Activated T-cell treated with anti-CD3 and anti-CD28 coated beads for 1 hour (primary cell): ENCODE results near the gene SLC25A25.
"Not testable (repeated sequence)": the region's sequence is repeated elsewhere in the genome, so short reads cannot be mapped to it uniquely, and the experiment has no call there.

Experiments
- DNase-seq: peaks from one replicate; pipeline ENCODE4 v3.0.0-alpha.2; 2020; ENCODE audit warnings: low read depth

The SLC25A25 gene

GRCh38 chr9:128051932-128052709 lies 15.9 kb upstream of the SLC25A25 start:
- DNase-seq: no peak

- DNase-seq: no peak
These were observed 14.5 kb upstream of the SLC25A25 start for GRCh38 chr9:128053560-128053959.

- DNase-seq: no peak
These were observed 13.9 kb upstream of the SLC25A25 start for GRCh38 chr9:128054087-128054486.

- no peak for DNase-seq
These were observed 12.5 kb upstream of the SLC25A25 start for GRCh38 chr9:128055344-128056040.

GRCh38 chr9:128056086-128056485 lies 11.9 kb upstream of the SLC25A25 start:
- DNase-seq: no peak

GRCh38 chr9:128056887-128057723 lies 10.9 kb upstream of the SLC25A25 start:
- DNase-seq: no peak

- no peak for DNase-seq
These were observed 10.2 kb upstream of the SLC25A25 start for GRCh38 chr9:128057724-128058409.

- DNase-seq: no peak
These were observed 8.6 kb upstream of the SLC25A25 start for GRCh38 chr9:128059365-128059983.

- DNase-seq: no peak
These were observed 6.6 kb upstream of the SLC25A25 start for GRCh38 chr9:128061275-128061960.

GRCh38 chr9:128062279-128062678 lies 5.8 kb upstream of the SLC25A25 start:
- DNase-seq: no peak

- no peak for DNase-seq
These were observed 4.9 kb upstream of the SLC25A25 start for GRCh38 chr9:128062846-128063831.

- DNase-seq: no peak
These were observed 1.9 kb upstream of the SLC25A25 start for GRCh38 chr9:128065907-128066712.

- DNase-seq: peak; percentile 88
These were observed 1.1 kb upstream of the SLC25A25 start, which contains the start of gene NAIF1 for GRCh38 chr9:128066713-128067644. TSS of gene NAIF1 (minus strand) at chr9:128067320. CDS start at chr9:128067101, 219 bp downstream.

GRCh38 chr9:128068386-128069205 lies 564 bp downstream of the SLC25A25 start:
- DNase-seq: peak; percentile 24

GRCh38 chr9:128070874-128071273 lies 2.8 kb downstream of the SLC25A25 start:
- DNase-seq: no peak

- DNase-seq: not testable (repeated sequence)
These were observed 3.4 kb downstream of the SLC25A25 start for GRCh38 chr9:128071475-128071874.
